Fibroblast of lung (primary cell): ENCODE measurements around the gene KIAA0232.

ENCODE experiments used
- CTCF ChIP-seq, 2 donors: IDR thresholded peaks in 1 of 2; conservative IDR thresholded peaks in 1 of 2; 1 replicate in 1 of 2; 2 replicates in 1 of 2; pipeline ENCODE4 v1.5.1; 2011 to 2012; ENCODE audit warnings: low read length in 2 of 2, control low read depth in 1 of 2, inconsistent platforms in 1 of 2, low read depth in 1 of 2, mild to moderate bottlenecking in 1 of 2
- EZH2 ChIP-seq: IDR thresholded peaks from 2 replicates; pipeline ENCODE4 v1.5.1; 2012; ENCODE audit warnings: low read length, control low read depth, mild to moderate bottlenecking; ENCODE audit errors: missing control alignments

- no peak for TF ChIP-seq EZH2
- no peak for TF ChIP-seq CTCF (conservative IDR thresholded peaks at IDR 0.05 in 1 of 2, IDR thresholded peaks at IDR 0.05 in 1 of 2; ENCODE audit: low read depth in 1 of 2, low read length in 2 of 2)
Measured at GRCh38 chr4:6916069-6916586, 133.6 kb downstream of the KIAA0232 start.
